IMR-90 (cell line): ENCODE data around the gene DOHH. TPM values are rescaled to one million over a fixed set of nuclear protein-coding genes. Genes with fewer than 3 reads are reported as not detected.

Experiments used
- ATAC-seq: fragments of 200-7000 bp; cut with Tn5 transposase; 2 replicates; pipeline ENCODE4 v1.9.1; 2020; ENCODE audit warnings: low read depth, mild to moderate bottlenecking, moderate library complexity
- BruUV-seq: library from RNA; stranded (reverse); fragments of 400-500 nt; replicated peaks from 2 replicates; lab custom pipeline; 2021; lab: Mats Ljungman, UMichigan
- CTCF ChIA-PET: fragments of 300-600 bp; formaldehyde crosslinking; extraction: SDS; loops from one replicate; lab custom pipeline; 2021; ENCODE audit warnings: antibody characterized with exemption; lab: Yijun Ruan, JAX
- POLR2A ChIA-PET: fragments of 300-600 bp; sonication (Branson Sonifier 250); formaldehyde crosslinking; loops from one replicate; lab custom pipeline; 2022; ENCODE audit warnings: antibody characterized with exemption; ENCODE audit not compliant: unreplicated experiment; lab: Charles Lee
- DNase-seq: peaks from one replicate; pipeline ENCODE4 v3.0.0; 2013
- H2AFZ ChIP-seq: replicated peaks from 2 replicates; pipeline ENCODE3; 2013; ENCODE audit warnings: low read length, mild to moderate bottlenecking; ENCODE audit not compliant: poor library complexity
- H2AK5ac ChIP-seq: 2 replicates; pipeline ENCODE4 v1.6.1; 2013; ENCODE audit warnings: low read depth, low read length, inconsistent platforms
- H2AK9ac ChIP-seq: replicated peaks from 2 replicates; pipeline ENCODE3; 2013; ENCODE audit warnings: mild to moderate bottlenecking, low read depth, low read length, moderate library complexity; ENCODE audit not compliant: poor library complexity
- H2BK120ac ChIP-seq: 2 replicates; pipeline ENCODE4 v1.6.1; 2013; ENCODE audit warnings: low read depth, low read length, inconsistent platforms
- H2BK15ac ChIP-seq: 3 replicates; pipeline ENCODE4 v1.6.1; 2013; ENCODE audit warnings: low read depth, low read length, inconsistent platforms
- H2BK20ac ChIP-seq: 2 replicates; pipeline ENCODE4 v1.6.1; 2013; ENCODE audit warnings: low read depth, mild to moderate bottlenecking, inconsistent platforms, low read length, moderate library complexity
- H2BK5ac ChIP-seq: 2 replicates; pipeline ENCODE4 v1.6.1; 2013; ENCODE audit warnings: mild to moderate bottlenecking, low read depth, low read length, inconsistent platforms; ENCODE audit not compliant: poor library complexity, severe bottlenecking
- H3K14ac ChIP-seq: replicated peaks from 2 replicates; pipeline ENCODE4 v1.6.1; 2013; ENCODE audit warnings: low read depth, low read length, inconsistent platforms
- H3K18ac ChIP-seq: 2 replicates; pipeline ENCODE4 v1.6.1; 2013; ENCODE audit warnings: low read depth, low read length, control low read depth
- H3K23ac ChIP-seq: 2 replicates; pipeline ENCODE4 v1.6.1; 2013; ENCODE audit warnings: low read depth, low read length, inconsistent platforms
- H3K27ac ChIP-seq: 2 replicates; pipeline ENCODE4 v1.5.1; 2013; ENCODE audit warnings: mild to moderate bottlenecking, control low read depth, low read length; ENCODE audit not compliant: insufficient read depth
- H3K27me3 ChIP-seq: 2 replicates; pipeline ENCODE4 v1.6.1; 2013; ENCODE audit warnings: low read length; ENCODE audit not compliant: control insufficient read depth, insufficient read depth
- H3K36me3 ChIP-seq: 2 replicates; pipeline ENCODE4 v1.6.1; 2013; ENCODE audit warnings: low read length, mixed read lengths; ENCODE audit not compliant: control insufficient read depth, insufficient read depth
- H3K4ac ChIP-seq: 2 replicates; pipeline ENCODE4 v1.6.1; 2013; ENCODE audit warnings: low read depth, low read length, inconsistent platforms
- H3K4me1 ChIP-seq: 2 replicates; pipeline ENCODE4 v1.6.1; 2013; ENCODE audit warnings: low read length, mixed read lengths; ENCODE audit not compliant: control insufficient read depth, insufficient read depth
- H3K4me2 ChIP-seq: 2 replicates; pipeline ENCODE4 v1.6.1; 2013; ENCODE audit warnings: low read depth, mild to moderate bottlenecking, control low read depth, low read length, moderate library complexity
- H3K4me3 ChIP-seq: 2 replicates; pipeline ENCODE4 v1.5.1; 2013; ENCODE audit warnings: low read depth, mild to moderate bottlenecking, control low read depth, low read length, moderate library complexity; ENCODE audit not compliant: insufficient read depth
- H3K56ac ChIP-seq: 2 replicates; pipeline ENCODE4 v1.6.1; 2013; ENCODE audit warnings: low read length, inconsistent platforms; ENCODE audit not compliant: insufficient read depth; ENCODE audit errors: extremely low read depth
- H3K79me1 ChIP-seq, 2 experiments: 2 replicates each; pipeline ENCODE4 v1.6.1; 2013; ENCODE audit warnings: low read length in 2 of 2, inconsistent platforms in 1 of 2, low read depth in 1 of 2
- H3K9ac ChIP-seq: 2 replicates; pipeline ENCODE4 v1.6.1; 2013; ENCODE audit warnings: low read depth, low read length, control low read depth
- H3K9me1 ChIP-seq: 2 replicates; pipeline ENCODE4 v1.6.1; 2013; ENCODE audit warnings: low read length, inconsistent platforms; ENCODE audit not compliant: insufficient read depth
- H3K9me3 ChIP-seq: 2 replicates; pipeline ENCODE4 v1.6.1; 2013; ENCODE audit warnings: low read length; ENCODE audit not compliant: control insufficient read depth, insufficient read depth
- H4K20me1 ChIP-seq: 2 replicates; pipeline ENCODE4 v1.6.1; 2013; ENCODE audit warnings: low read length, inconsistent platforms; ENCODE audit not compliant: insufficient read depth
- H4K5ac ChIP-seq: 2 replicates; pipeline ENCODE4 v1.6.1; 2013; ENCODE audit warnings: mild to moderate bottlenecking, low read depth, low read length, control low read depth
- H4K8ac ChIP-seq, 2 experiments: 2 replicates each; pipeline ENCODE4 v1.6.1; 2013; ENCODE audit warnings: low read depth in 2 of 2, low read length in 2 of 2, control low read depth in 1 of 2, inconsistent platforms in 1 of 2
- H4K91ac ChIP-seq: 2 replicates; pipeline ENCODE4 v1.6.1; 2013; ENCODE audit warnings: low read depth, low read length, inconsistent platforms; ENCODE audit not compliant: insufficient read depth
- BHLHE40 ChIP-seq: fragments of 150-350 bp; IDR thresholded peaks from 2 replicates; pipeline ENCODE4 v1.6.1; 2016; ENCODE audit warnings: mild to moderate bottlenecking, low read depth, low read length
- CEBPB ChIP-seq: IDR thresholded peaks from 2 replicates; pipeline ENCODE4 v1.6.1; 2012; ENCODE audit warnings: low read depth, low read length, improper control_type of control experiment
- CHD1 ChIP-seq: IDR thresholded peaks from 2 replicates; pipeline ENCODE4 v1.6.1; 2012; ENCODE audit warnings: low read depth, low read length, improper control_type of control experiment
- CTCF ChIP-seq: conservative IDR thresholded peaks from 2 replicates; pipeline ENCODE4 v1.5.1; 2012; ENCODE audit warnings: mild to moderate bottlenecking, low read depth, low read length, improper control_type of control experiment
- ELK1 ChIP-seq: fragments of 150-350 bp; IDR thresholded peaks from 2 replicates; pipeline ENCODE4 v1.6.1; 2016; ENCODE audit warnings: low read depth, mild to moderate bottlenecking, low read length, moderate library complexity, borderline replicate concordance
- FOS ChIP-seq: fragments of 150-350 bp; IDR thresholded peaks from 2 replicates; pipeline ENCODE4 v1.6.1; 2016; ENCODE audit warnings: low read depth, low read length
- MAFK ChIP-seq: IDR thresholded peaks from 2 replicates; pipeline ENCODE4 v1.6.1; 2012; ENCODE audit warnings: low read depth, low read length, improper control_type of control experiment
- MAZ ChIP-seq: IDR thresholded peaks from 2 replicates; pipeline ENCODE4 v1.6.1; 2012; ENCODE audit warnings: low read depth, mild to moderate bottlenecking, low read length, improper control_type of control experiment, moderate library complexity, borderline replicate concordance
- MXI1 ChIP-seq: IDR thresholded peaks from 2 replicates; pipeline ENCODE4 v1.6.1; 2012; ENCODE audit warnings: low read depth, mild to moderate bottlenecking, low read length, moderate library complexity, borderline replicate concordance
- NFE2L2 ChIP-seq: fragments of 150-350 bp; IDR thresholded peaks from 2 replicates; pipeline ENCODE4 v1.6.1; 2016; ENCODE audit warnings: low read depth, mild to moderate bottlenecking, low read length
- POLR2A ChIP-seq: IDR thresholded peaks from 2 replicates; pipeline ENCODE4 v1.6.1; 2012; ENCODE audit warnings: mild to moderate bottlenecking, low read depth, low read length
- RAD21 ChIP-seq: IDR thresholded peaks from 2 replicates; pipeline ENCODE4 v1.6.1; 2012; ENCODE audit warnings: low read length, improper control_type of control experiment
- RCOR1 ChIP-seq: IDR thresholded peaks from 2 replicates; pipeline ENCODE4 v1.6.1; 2012; ENCODE audit warnings: mild to moderate bottlenecking, low read length, improper control_type of control experiment; ENCODE audit not compliant: insufficient replicate concordance
- RFX5 ChIP-seq: IDR thresholded peaks from 2 replicates; pipeline ENCODE4 v1.8.0; 2012; ENCODE audit warnings: low read depth, mild to moderate bottlenecking, low read length, moderate library complexity
- SMC3 ChIP-seq: fragments of 150-350 bp; IDR thresholded peaks from 2 replicates; pipeline ENCODE4 v1.6.1; 2016; ENCODE audit warnings: low read depth, mild to moderate bottlenecking, antibody characterized with exemption, low read length, moderate library complexity
- USF2 ChIP-seq: fragments of 150-350 bp; IDR thresholded peaks from 2 replicates; pipeline ENCODE4 v1.6.1; 2017; ENCODE audit warnings: mild to moderate bottlenecking, antibody characterized with exemption, low read length, low read depth
- WGBS, 2 experiments: methylation state at CpG; one replicate each; pipeline versions ENCODE4 v1.1.5 to v1.1.7; 2013; ENCODE audit warnings: missing lambda C conversion rate in 2 of 2; ENCODE audit not compliant: insufficient read length in 1 of 2; ENCODE audit errors: extremely low coverage in 2 of 2; 5-methylcytosine and 5-hydroxymethylcytosine counted together
- dilution Hi-C: fragments of 300-500 bp; cut with HindIII; formaldehyde crosslinking; loops from one replicate; pipeline ENCODE4 v1.14.3; 2018; ENCODE audit warnings: low sequenced_read_pairs; ENCODE audit not compliant: unreplicated experiment
- in situ Hi-C: fragments of 300-500 bp; cut with MboI; formaldehyde crosslinking; loops from 3 replicates; pipeline ENCODE4 v1.14.3; 2019; ENCODE audit warnings: low sequenced_read_pairs, inconsistent platforms, mixed read lengths
- intact Hi-C: fragments of 100-400 bp; cut with micrococcal nuclease; formaldehyde crosslinking; loops from 2 replicates; pipeline ENCODE4 v1.10.0; 2022
- polyA plus RNA-seq, 3 experiments: library from polyadenylated mRNA; depleted of rRNA; stranded (reverse); fragments of >200 nt; gene quantifications; 2 replicates each; pipeline ENCODE4 v1.2.3, GENCODE V29; 2012; ENCODE audit warnings: low replicate concordance in 1 of 3
- total RNA-seq: library from RNA; depleted of rRNA; stranded (reverse); fragments of >200 nt; gene quantifications from 2 replicates; pipeline ENCODE4 v1.2.3, GENCODE V29; 2012

DOHH gene
- total and polyA plus RNA-seq, 2 of the 4 experiments (the other 2 are of a cell fraction) = 3.2 to 9.2 TPM

- Histone ChIP-seq H3K27me3 (no peaks in the 10 kb centered on the region), H2AK5ac (no peak overlapping the region), H2BK120ac (no peak overlapping the region), H3K23ac (no peak overlapping the region), H3K9me3 (no peaks in the 10 kb centered on the region), H2AFZ (no peak overlapping the region), H3K56ac (no peak overlapping the region), H3K79me1 (peaks cover 0 to 23% of the 10 kb centered on the region in 2 experiments; a peak in 2 of 4 replicates), H4K8ac (no peak overlapping the region), H2BK20ac (no peak overlapping the region), H4K20me1 (no peaks in the 10 kb centered on the region), H2BK15ac (no peak overlapping the region), H3K14ac (no peak overlapping the region), H3K36me3 (peaks cover 31% of the 10 kb centered on the region), H3K27ac (no peak overlapping the region), H2BK5ac (no peak overlapping the region), H3K4ac (no peak overlapping the region), H2AK9ac (no peak overlapping the region), H3K4me2 (no peak overlapping the region), H3K9me1 (no peaks in the 10 kb centered on the region), H3K9ac (no peak overlapping the region), H4K5ac (no peak overlapping the region), H3K18ac (no peak overlapping the region), H3K4me1 (no peaks in the 10 kb centered on the region), H3K4me3 (no peak overlapping the region), H4K91ac (no peak overlapping the region)
- ATAC-seq (no peak), DNase-seq (no peak)
- TF ChIP-seq ELK1 = no peak
- TF ChIP-seq MXI1 = no peak
- TF ChIP-seq FOS = no peak
- TF ChIP-seq BHLHE40 = no peak
- no peak for TF ChIP-seq POLR2A
- no peak for TF ChIP-seq CEBPB
- TF ChIP-seq CHD1 = no peak
- TF ChIP-seq CTCF = no peak
- TF ChIP-seq USF2 = no peak
- TF ChIP-seq SMC3 = no peak
- TF ChIP-seq MAZ = no peak
- TF ChIP-seq RAD21 = no peak
- TF ChIP-seq RCOR1 = no peak
- TF ChIP-seq NFE2L2 = no peak
- TF ChIP-seq MAFK = no peak
- no peak for TF ChIP-seq RFX5
- WGBS, 2 experiments = 95% methylated on average over 8 of the region's 14 CpGs; no CpG with 5 or more reads in 1 of the 2 experiments
- ChIA-PET POLR2A (no interaction called here), CTCF (no interaction called here)
- intact Hi-C loops = no loop called here
- in situ Hi-C loops = loop anchor here (25.0 kb wide), 1 partner anchor 531 kb away; no protein-coding TSS in a partner anchor
- BruUV-seq = no TSS peak
- dilution Hi-C loops = no loop called here
These were observed 6.8 kb downstream of the DOHH start for GRCh38 chr19:3493651-3494050.
